HepG2 (cell line): ENCODE measurements around the gene THRB. TPM values are rescaled to one million over a fixed set of nuclear protein-coding genes. Genes with fewer than 3 reads are reported as not detected.

Experiments used
- ATAC-seq: fragments of 200-7000 bp; cut with Tn5 transposase; 3 replicates; pipeline ENCODE4 v1.9.1; 2020; ENCODE audit warnings: mild to moderate bottlenecking, moderate library complexity
- BruUV-seq: library from RNA; stranded (reverse); fragments of 400-500 nt; replicated peaks from 2 replicates; lab custom pipeline; 2021; lab: Mats Ljungman, UMichigan
- CTCF ChIA-PET: fragments of 300-600 bp; formaldehyde crosslinking; extraction: SDS; loops from one replicate; lab custom pipeline; 2021; ENCODE audit warnings: low total read pairs, inconsistent platforms, low intra/inter-chr PET ratio; lab: Yijun Ruan, JAX
- POLR2A ChIA-PET: fragments of 350-600 bp; sonication (Branson Sonifier 250); formaldehyde crosslinking; loops from one replicate; lab custom pipeline; 2020; ENCODE audit warnings: antibody characterized with exemption, inconsistent platforms; lab: Yijun Ruan, JAX
- DNase-seq: peaks from one replicate; pipeline ENCODE4 v3.0.0-alpha.2; 2015; ENCODE audit warnings: low spot score
- FAIRE-seq: peaks from 3 replicates; lab custom pipeline; 2011; peaks lifted over from hg19 to GRCh38; lab: Jason Lieb, UNC
- H2AFZ ChIP-seq: one replicate; pipeline ENCODE4 v1.6.1; 2011; ENCODE audit warnings: low read length, inconsistent platforms
- H3K27ac ChIP-seq: fragments of 300-600 bp; 3 replicates; pipeline ENCODE4 v1.8.0; 2011; ENCODE audit warnings: mixed run types, mild to moderate bottlenecking, mixed read lengths, low read length, inconsistent platforms; ENCODE audit not compliant: insufficient read depth; ENCODE audit errors: extremely low read length
- H3K27me3 ChIP-seq, 2 experiments: fragments of 200-600 bp in 1 of 2; 2 replicates in 1 of 2; 3 replicates in 1 of 2; pipeline versions ENCODE4 v1.6.0 to v1.8.0; 2011; ENCODE audit warnings: low read length in 2 of 2, mild to moderate bottlenecking in 2 of 2, moderate library complexity in 2 of 2, inconsistent platforms in 1 of 2; ENCODE audit not compliant: insufficient read depth in 2 of 2, control insufficient read depth in 1 of 2
- H3K36me3 ChIP-seq, 2 experiments: fragments of 200-600 bp in 1 of 2; replicated peaks in 1 of 2; 2 replicates in 1 of 2; 3 replicates in 1 of 2; pipeline versions ENCODE4 v1.5.1 to v1.8.0; 2011; ENCODE audit warnings: low read length in 2 of 2, inconsistent platforms in 1 of 2; ENCODE audit not compliant: insufficient read depth in 2 of 2, control insufficient read depth in 1 of 2
- H3K4me1 ChIP-seq: 2 replicates; pipeline ENCODE4 v1.5.1; 2012; ENCODE audit warnings: low read length, inconsistent platforms; ENCODE audit not compliant: insufficient read depth
- H3K4me2 ChIP-seq: 2 replicates; pipeline ENCODE4 v1.6.0; 2011; ENCODE audit warnings: low read depth, low read length, inconsistent platforms
- H3K4me3 ChIP-seq, 3 experiments: fragments of 200-600 bp in 1 of 3; sonication (generic), shearing (Covaris generic) in 1 of 3; replicated peaks in 1 of 3; 2 replicates each; pipeline ENCODE4 v1.5.1; 2011 to 2016; ENCODE audit warnings: low read length in 3 of 3, inconsistent platforms in 2 of 3, low read depth in 2 of 3, mild to moderate bottlenecking in 2 of 3, control low read depth in 1 of 3, mixed read lengths in 1 of 3; ENCODE audit not compliant: insufficient read depth in 1 of 3
- H3K79me2 ChIP-seq: one replicate; pipeline ENCODE4 v1.6.1; 2011; ENCODE audit warnings: low read length, inconsistent platforms; ENCODE audit not compliant: insufficient read depth
- H3K9ac ChIP-seq: 2 replicates; pipeline ENCODE4 v1.6.0; 2011; ENCODE audit warnings: mild to moderate bottlenecking, low read depth, low read length, inconsistent platforms; ENCODE audit not compliant: insufficient read depth
- H3K9me3 ChIP-seq: 2 replicates; pipeline ENCODE4 v1.5.1; 2012; ENCODE audit warnings: mild to moderate bottlenecking, low read length
- H4K20me1 ChIP-seq: 2 replicates; pipeline ENCODE4 v1.6.0; 2011; ENCODE audit warnings: inconsistent platforms, mild to moderate bottlenecking, low read length, moderate library complexity; ENCODE audit not compliant: insufficient read depth
- CENPBD1 ChIP-seq: sonication (generic); formaldehyde crosslinking; IDR thresholded peaks from 2 replicates; pipeline ENCODE4 v1.8.0; 2022; ENCODE audit warnings: missing genetic modification reagents, low read depth, mild to moderate bottlenecking, borderline replicate concordance
- CHD2 ChIP-seq: IDR thresholded peaks from 2 replicates; pipeline ENCODE4 v1.6.1; 2011; ENCODE audit warnings: low read depth, low read length, improper control_type of control experiment
- FOXK2 ChIP-seq: fragments of 450-650 bp; IDR thresholded peaks from 2 replicates; pipeline ENCODE4 v1.6.1; 2016
- HMGXB4 ChIP-seq, 2 experiments: sonication (generic) in 1 of 2; formaldehyde crosslinking in 1 of 2; IDR thresholded peaks; 2 replicates each; pipeline versions ENCODE4 v1.4.0 to v1.6.1; 2018 to 2020; ENCODE audit warnings: missing genetic modification reagents in 2 of 2, borderline replicate concordance in 1 of 2, low read depth in 1 of 2, mild to moderate bottlenecking in 1 of 2, missing biosample characterization in 1 of 2
- HOXA7 ChIP-seq: sonication (generic); formaldehyde crosslinking; IDR thresholded peaks from 2 replicates; pipeline ENCODE4 v1.8.1; 2022; ENCODE audit warnings: mild to moderate bottlenecking, missing genetic modification reagents, moderate library complexity
- JARID2 ChIP-seq: sonication (generic); formaldehyde crosslinking; IDR thresholded peaks from 2 replicates; pipeline ENCODE4 v1.8.1; 2023; ENCODE audit warnings: missing genetic modification reagents, inconsistent platforms; ENCODE audit not compliant: insufficient replicate concordance
- LCORL ChIP-seq, 2 experiments: fragments of 450-650 bp in 1 of 2; sonication (generic) in 1 of 2; formaldehyde crosslinking in 1 of 2; IDR thresholded peaks; 2 replicates each; pipeline versions ENCODE4 v1.5.0 to v1.6.1; 2017 to 2020; ENCODE audit warnings: antibody characterized with exemption in 1 of 2, missing genetic modification reagents in 1 of 2
- SNAI1 ChIP-seq: sonication (generic); formaldehyde crosslinking; IDR thresholded peaks from 2 replicates; pipeline ENCODE4 v1.5.0; 2020; ENCODE audit warnings: mild to moderate bottlenecking, missing genetic modification reagents, borderline replicate concordance
- TARDBP ChIP-seq: sonication (generic); formaldehyde crosslinking; IDR thresholded peaks from 2 replicates; pipeline ENCODE4 v1.8.0; 2022; ENCODE audit warnings: mild to moderate bottlenecking, missing genetic modification reagents
- TFDP2 ChIP-seq: sonication (generic); formaldehyde crosslinking; IDR thresholded peaks from 2 replicates; pipeline ENCODE4 v1.4.0; 2020; ENCODE audit warnings: missing genetic modification reagents
- ZNF326 ChIP-seq: sonication (generic); formaldehyde crosslinking; IDR thresholded peaks from 2 replicates; pipeline ENCODE4 v1.4.0; 2020; ENCODE audit warnings: missing genetic modification reagents, borderline replicate concordance
- ZNF501 ChIP-seq: sonication (generic); formaldehyde crosslinking; IDR thresholded peaks from 2 replicates; pipeline ENCODE4 v1.5.1; 2020; ENCODE audit warnings: mild to moderate bottlenecking, moderate library complexity, missing genetic modification reagents
- WGBS: methylation state at CpG from one replicate; pipeline ENCODE4 v1.1.6; 2017; ENCODE audit warnings: low lambda C conversion rate; 5-methylcytosine and 5-hydroxymethylcytosine counted together
- in situ Hi-C: cut with HindIII; loops from 2 replicates; pipeline ENCODE4 v1.10.0; 2017; ENCODE audit warnings: low pct_unique_long_range_greater_than_20kb; ENCODE audit not compliant: extremely low pct_ligation_motif_present
- intact Hi-C: fragments of 100-400 bp; cut with micrococcal nuclease; formaldehyde crosslinking; loops from one replicate; pipeline ENCODE4 v1.10.0; 2022; ENCODE audit not compliant: unreplicated experiment
- polyA plus RNA-seq, 8 experiments: library from polyadenylated mRNA; depleted of rRNA in 3 of 8; stranded (reverse) in 7 of 8; unstranded in 1 of 8; fragments of >200 nt; fragmentation: Illumina TruSeq in 4 of 8; extraction: Trizol in 4 of 8; gene quantifications; 2 replicates each; pipeline versions ENCODE4 v1.2.1 to v1.2.3, GENCODE V29; 2011 to 2016; ENCODE audit warnings: low read depth in 4 of 8, missing spikeins in 1 of 8, mixed read lengths in 1 of 8; ENCODE audit not compliant: insufficient read depth in 1 of 8
- total RNA-seq, 5 experiments: library from RNA; depleted of rRNA; stranded (reverse); fragments of >200 nt; fragmentation: Illumina TruSeq; extraction: Trizol; gene quantifications; 2 replicates each; pipeline ENCODE4 v1.2.3, GENCODE V29; 2016; ENCODE audit warnings: low read depth in 1 of 5

THRB gene
- total and polyA plus RNA-seq, 2 of the 13 experiments (the other 11 are each of a cell fraction or from before 2014, with no cell fraction given): 4.7 to 22.7 TPM

- intact Hi-C loops: no loop called here
- BruUV-seq: no TSS peak
- Histone ChIP-seq H3K9ac (no peak overlapping the region), H3K4me2 (no peak overlapping the region), H3K27ac (no peak overlapping the region), H3K36me3 (no peaks in the 10 kb centered on the region; a peak in 1 of 5 replicates), H3K9me3 (no peaks in the 10 kb centered on the region), H3K79me2 (peaks cover 41% of the 10 kb centered on the region)
- FAIRE-seq: no peak
- ChIA-PET POLR2A (interaction anchor here (1.1 kb wide), 1 partner anchor 46 kb away, joined by 3 read pairs; no protein-coding TSS in a partner anchor), CTCF (no interaction called here)
- in situ Hi-C loops: no loop called here
- no peak for DNase-seq
- TF ChIP-seq FOXK2 (no peak), CENPBD1 (CRISPR knock-in tag) (no peak), ZNF501 (no peak), ZNF326 (CRISPR knock-in tag) (no peak), CHD2 (no peak), HOXA7 (CRISPR knock-in tag) (no peak), SNAI1 (no peak), TFDP2 (CRISPR knock-in tag) (no peak), LCORL (IDR thresholded peaks at IDR 0.05) (no peak), LCORL (CRISPR knock-in tag; IDR thresholded peaks at IDR 0.05) (no peak), TARDBP (CRISPR knock-in tag) (no peak), HMGXB4 (CRISPR knock-in tag; IDR thresholded peaks at IDR 0.05; ENCODE audit: borderline replicate concordance in 1 of 2, low read depth in 1 of 2) (no peak), JARID2 (CRISPR knock-in tag) (no peak)
- TF ChIP-seq, all 625 proteins: peak for 0
- H3K4me1 ChIP-seq: peaks cover 19% of the 10 kb centered on the region; the same call in 1 of the 2 replicates
- H3K4me3 ChIP-seq: no peak overlapping the region
- no peaks in the 10 kb centered on the region for H4K20me1 ChIP-seq
- ATAC-seq: no peak
- WGBS: 96% methylated on average over 4 of the region's 4 CpGs
- no peaks in the 10 kb centered on the region for H3K27me3 ChIP-seq
- no peak overlapping the region for H2AFZ ChIP-seq
Measured at GRCh38 chr3:24474862-24475261, 19.8 kb downstream of the THRB start.
